ENCODE measurements around the gene ZNHIT3. TPM values are rescaled to one million over a fixed set of nuclear protein-coding genes. Genes with fewer than 3 reads are reported as not detected.
A peak's percentile ranks its signal among the peaks of the same experiment; 100 is the strongest.

The ZNHIT3 gene
- total and polyA plus RNA-seq, 2 of the 13 experiments (the other 11 are each of a cell fraction or from before 2014, with no cell fraction given) = 66.6 to 77.4 TPM

GRCh38 chr17:36544307-36545076 is 58.0 kb downstream of the ZNHIT3 start, which contains the start of gene GGNBP2 (continued):
- TF ChIP-seq KLF12 (CRISPR knock-in tag; IDR thresholded peaks at IDR 0.05; ENCODE audit: borderline replicate concordance) (no peak; the same call in 1 of the 2 replicates), MXD1 (CRISPR knock-in tag; IDR thresholded peaks at IDR 0.05) (peak; percentile 23; the same call in 1 of the 2 replicates), DNMT1 (CRISPR knock-in tag; IDR thresholded peaks at IDR 0.05) (no peak), ZNF180 (CRISPR knock-in tag; IDR thresholded peaks at IDR 0.05; ENCODE audit: borderline replicate concordance, low read depth) (0 out of 2 replicates have a peak, but pooled peaks have one; percentile 9), HNRNPL (IDR thresholded peaks at IDR 0.05; ENCODE audit: low read depth, low read length) (peak; percentile 9; the same call in 1 of the 2 replicates), ZNF235 (CRISPR knock-in tag; IDR thresholded peaks at IDR 0.05; ENCODE audit: borderline replicate concordance) (no peak), BCL6 (CRISPR knock-in tag; IDR thresholded peaks at IDR 0.05) (no peak), SRSF9 (IDR thresholded peaks at IDR 0.05; ENCODE audit: borderline replicate concordance, insufficient read depth, low read depth, low read length, poor library complexity, severe bottlenecking) (no peak), MBNL3 (CRISPR knock-in tag; conservative IDR thresholded peaks at IDR 0.05) (no peak), FOSL2 (CRISPR knock-in tag; IDR thresholded peaks at IDR 0.05) (no peak), KLF13 (CRISPR knock-in tag; IDR thresholded peaks at IDR 0.05) (0 out of 2 replicates have a peak, but pooled peaks have one; percentile 23), ZEB1 (IDR thresholded peaks at IDR 0.05; ENCODE audit: insufficient replicate concordance, low read depth) (no peak), MAFF (IDR thresholded peaks at IDR 0.05; ENCODE audit: low read depth, low read length) (no peak), MTF2 (CRISPR knock-in tag; IDR thresholded peaks at IDR 0.05; ENCODE audit: borderline replicate concordance) (no peak), ZBTB21 (CRISPR knock-in tag; IDR thresholded peaks at IDR 0.05) (no peak), ZBTB8A (CRISPR knock-in tag; IDR thresholded peaks at IDR 0.05; ENCODE audit: borderline replicate concordance, low read depth) (no peak), THAP9 (CRISPR knock-in tag; IDR thresholded peaks at IDR 0.05; ENCODE audit: borderline replicate concordance) (no peak)
- TF ChIP-seq, protein P1, sequence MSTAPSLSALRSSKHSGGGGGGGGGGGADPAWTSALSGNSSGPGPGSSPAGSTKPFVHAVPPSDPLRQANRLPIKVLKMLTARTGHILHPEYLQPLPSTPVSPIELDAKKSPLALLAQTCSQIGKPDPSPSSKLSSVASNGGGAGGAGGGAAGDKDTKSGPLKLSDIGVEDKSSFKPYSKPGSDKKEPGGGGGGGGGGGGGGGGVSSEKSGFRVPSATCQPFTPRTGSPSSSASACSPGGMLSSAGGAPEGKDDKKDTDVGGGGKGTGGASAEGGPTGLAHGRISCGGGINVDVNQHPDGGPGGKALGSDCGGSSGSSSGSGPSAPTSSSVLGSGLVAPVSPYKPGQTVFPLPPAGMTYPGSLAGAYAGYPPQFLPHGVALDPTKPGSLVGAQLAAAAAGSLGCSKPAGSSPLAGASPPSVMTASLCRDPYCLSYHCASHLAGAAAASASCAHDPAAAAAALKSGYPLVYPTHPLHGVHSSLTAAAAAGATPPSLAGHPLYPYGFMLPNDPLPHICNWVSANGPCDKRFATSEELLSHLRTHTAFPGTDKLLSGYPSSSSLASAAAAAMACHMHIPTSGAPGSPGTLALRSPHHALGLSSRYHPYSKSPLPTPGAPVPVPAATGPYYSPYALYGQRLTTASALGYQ (CRISPR knock-in tag; IDR thresholded peaks at IDR 0.05) = peak; percentile 16; the same call in 1 of the 2 replicates
